GM21529 (cell line): ENCODE results near the gene PTPRM.

ENCODE experiments used
- ATAC-seq: cut with Tn5 transposase; IDR thresholded peaks from one replicate; pipeline ENCODE4 v1.9.1; 2021; ENCODE audit not compliant: unreplicated experiment

PTPRM gene

GRCh38 chr18:8339952-8340351 is 772.8 kb downstream of the PTPRM start:
- ATAC-seq, result no peak

GRCh38 chr18:8341481-8342230 is 774.5 kb downstream of the PTPRM start:
- no peak for ATAC-seq

GRCh38 chr18:8348051-8348720 is 781.1 kb downstream of the PTPRM start:
- ATAC-seq, result no peak

GRCh38 chr18:8349608-8350323 is 782.6 kb downstream of the PTPRM start:
- ATAC-seq, result no peak

GRCh38 chr18:8350628-8351027 is 783.5 kb downstream of the PTPRM start:
- no peak for ATAC-seq

GRCh38 chr18:8351161-8351560 is 784.0 kb downstream of the PTPRM start:
- no peak for ATAC-seq

GRCh38 chr18:8354304-8354703 is 787.2 kb downstream of the PTPRM start:
- no peak for ATAC-seq

- no peak for ATAC-seq
Measured at GRCh38 chr18:8356001-8356400, 788.9 kb downstream of the PTPRM start.

- no peak for ATAC-seq
Measured at GRCh38 chr18:8357320-8357719, 790.2 kb downstream of the PTPRM start.

- ATAC-seq, result no peak
Measured at GRCh38 chr18:8358033-8358765, 791.1 kb downstream of the PTPRM start.

GRCh38 chr18:8359076-8359475 is 792.0 kb downstream of the PTPRM start:
- ATAC-seq, result no peak

- ATAC-seq, result no peak
Measured at GRCh38 chr18:8359481-8359880, 792.4 kb downstream of the PTPRM start.

- ATAC-seq, result no peak
Measured at GRCh38 chr18:8361941-8362471, 794.9 kb downstream of the PTPRM start.

GRCh38 chr18:8362863-8363262 is 795.7 kb downstream of the PTPRM start:
- ATAC-seq, result no peak

- no peak for ATAC-seq
Measured at GRCh38 chr18:8364385-8364784, 797.3 kb downstream of the PTPRM start.

GRCh38 chr18:8365006-8365405 is 797.9 kb downstream of the PTPRM start:
- no peak for ATAC-seq

GRCh38 chr18:8365528-8365927 is 798.4 kb downstream of the PTPRM start:
- no peak for ATAC-seq

- no peak for ATAC-seq
Measured at GRCh38 chr18:8366070-8366469, 799.0 kb downstream of the PTPRM start.

GRCh38 chr18:8366656-8367055 is 799.5 kb downstream of the PTPRM start:
- ATAC-seq, result no peak

- no peak for ATAC-seq
Measured at GRCh38 chr18:8367217-8367988, 800.3 kb downstream of the PTPRM start.
